Activated CD8-positive, alpha-beta memory T cell treated with anti-CD3 and anti-CD28 coated beads, Interleukin-2, amount 50 U/mL, for 24 hours (primary cell): ENCODE results near the gene TAS2R42.

Source experiments
- DNase-seq: peaks from one replicate; pipeline ENCODE4 v3.0.0-alpha.2; 2020; ENCODE audit errors: extremely low read depth

Gene TAS2R42

DNA sequence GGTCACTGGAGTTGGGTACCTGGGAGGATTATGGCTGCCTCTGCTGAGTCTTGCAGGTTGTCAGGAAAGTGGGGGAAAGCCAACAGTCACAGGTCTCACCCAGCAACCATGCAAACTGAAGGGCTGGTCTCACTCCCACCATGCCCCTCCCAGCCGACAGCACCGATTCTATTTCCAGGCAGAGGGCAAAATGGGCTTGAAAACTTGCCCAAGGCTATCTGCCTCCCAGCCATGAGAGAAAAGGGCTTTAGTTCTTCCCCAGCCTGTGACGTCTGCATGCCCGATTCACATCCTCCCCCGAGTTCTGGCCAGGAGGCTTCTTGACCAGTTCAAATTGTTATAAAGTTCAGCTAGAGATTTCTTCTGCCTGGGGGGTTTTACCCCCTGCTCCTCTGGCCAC, 42.4 kb downstream of the TAS2R42 start:
- no peak for DNase-seq

DNA sequence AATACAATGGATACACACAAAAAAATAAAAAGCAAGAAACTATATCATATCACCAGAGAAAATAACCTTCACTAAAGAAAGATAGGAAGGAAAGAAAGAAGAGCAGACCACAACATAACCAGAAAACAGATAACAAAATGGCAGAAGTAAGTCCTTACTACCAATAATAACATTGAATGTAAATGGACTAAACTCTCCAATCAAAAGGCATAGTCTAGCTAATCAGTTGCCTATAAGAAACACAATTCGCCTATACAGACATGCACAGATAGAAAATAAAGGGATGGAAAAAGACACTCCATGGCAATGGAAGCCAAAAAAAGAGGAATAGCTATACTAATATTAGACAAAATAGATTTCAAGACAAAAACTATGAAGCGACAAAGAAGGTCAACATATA, 43.4 kb downstream of the TAS2R42 start:
- DNase-seq, result no peak

DNA sequence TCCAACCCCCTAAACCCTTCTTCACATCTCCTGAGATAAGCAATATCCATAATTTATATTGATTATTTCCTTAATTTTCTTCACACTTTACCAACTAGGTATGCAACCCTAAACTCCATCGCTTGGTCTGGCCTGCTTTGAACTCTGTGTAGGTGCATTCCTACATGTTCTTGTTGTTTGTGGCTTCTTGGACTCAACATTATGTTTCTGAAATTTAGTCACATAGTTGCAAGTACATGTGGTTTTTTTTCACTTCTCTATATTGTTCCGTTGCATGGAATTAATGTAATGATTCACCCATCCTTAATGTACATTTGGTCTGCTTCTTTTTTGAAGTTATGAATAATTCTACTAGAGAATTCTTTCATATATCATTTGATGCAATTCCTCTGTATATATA, 50.7 kb downstream of the TAS2R42 start:
- DNase-seq, result no peak
